ENCODE results near the gene SLC6A6.

- TF ChIP-seq CTCF (IDR thresholded peaks at IDR 0.05 in 8 of 11, conservative IDR thresholded peaks at IDR 0.05 in 3 of 11) (no peak), POLR2AphosphoS5 (IDR thresholded peaks at IDR 0.05) (peak in 1 of 3 donors; percentile 58)
Measured at GRCh38 chr3:14491396-14492190, 89.2 kb downstream of the SLC6A6 start.

Measured in spleen (tissue), 7 donors.